Neural cell (in vitro differentiated cells): Measurements from ENCODE around the gene FAR2.

Experiments used
- CTCF ChIP-seq: fragments of 450-650 bp; IDR thresholded peaks from 2 replicates; pipeline ENCODE4 v1.5.1; 2014; ENCODE audit warnings: antibody characterized with exemption, mild to moderate bottlenecking, moderate library complexity; ENCODE audit not compliant: poor library complexity, severe bottlenecking
- EP300 ChIP-seq: fragments of 450-650 bp; conservative IDR thresholded peaks from 2 replicates; pipeline ENCODE4 v1.6.1; 2014; ENCODE audit warnings: antibody characterized with exemption, mild to moderate bottlenecking, moderate library complexity; ENCODE audit not compliant: poor library complexity, severe bottlenecking
- EZH2 ChIP-seq: fragments of 200-600, 300-800 bp; shearing (Covaris generic), sonication (generic); IDR thresholded peaks from 2 replicates; pipeline ENCODE4 v1.6.1; 2014; ENCODE audit warnings: antibody characterized with exemption, low read length, borderline replicate concordance, mild to moderate bottlenecking; ENCODE audit not compliant: insufficient read depth, poor library complexity, severe bottlenecking
- POLR2AphosphoS5 ChIP-seq: IDR thresholded peaks from 2 replicates; pipeline ENCODE4 v1.6.1; 2012
- RAD21 ChIP-seq: fragments of 450-650 bp; conservative IDR thresholded peaks from 2 replicates; pipeline ENCODE4 v1.6.1; 2014; ENCODE audit warnings: antibody characterized with exemption, mild to moderate bottlenecking, moderate library complexity
- REST ChIP-seq: IDR thresholded peaks from 2 replicates; pipeline ENCODE4 v1.6.1; 2012; ENCODE audit warnings: borderline replicate concordance
- TAF1 ChIP-seq: IDR thresholded peaks from 2 replicates; pipeline ENCODE4 v1.6.1; 2012; ENCODE audit warnings: low read depth

GRCh38 chr12:29148911-29149690 lies at the start of gene FAR2:
- TF ChIP-seq POLR2AphosphoS5, result peak; percentile 66
- no peak for TF ChIP-seq EP300
- no peak for TF ChIP-seq REST
- TF ChIP-seq CTCF, result no peak
- TF ChIP-seq TAF1, result no peak
- no peak for TF ChIP-seq EZH2
- TF ChIP-seq RAD21, result no peak
